HG02943 (cell line): ENCODE data around the gene AJM1.
A peak's percentile ranks its signal among the peaks of the same experiment; 100 is the strongest.
"Not testable (repeated sequence)": the region's sequence is repeated elsewhere in the genome, so short reads cannot be mapped to it uniquely, and the experiment has no call there.

Experiments used
- ATAC-seq: cut with Tn5 transposase; IDR thresholded peaks from one replicate; pipeline ENCODE4 v1.9.1; 2021; ENCODE audit warnings: mild to moderate bottlenecking, low read depth, moderate library complexity; ENCODE audit not compliant: unreplicated experiment

Gene AJM1

DNA sequence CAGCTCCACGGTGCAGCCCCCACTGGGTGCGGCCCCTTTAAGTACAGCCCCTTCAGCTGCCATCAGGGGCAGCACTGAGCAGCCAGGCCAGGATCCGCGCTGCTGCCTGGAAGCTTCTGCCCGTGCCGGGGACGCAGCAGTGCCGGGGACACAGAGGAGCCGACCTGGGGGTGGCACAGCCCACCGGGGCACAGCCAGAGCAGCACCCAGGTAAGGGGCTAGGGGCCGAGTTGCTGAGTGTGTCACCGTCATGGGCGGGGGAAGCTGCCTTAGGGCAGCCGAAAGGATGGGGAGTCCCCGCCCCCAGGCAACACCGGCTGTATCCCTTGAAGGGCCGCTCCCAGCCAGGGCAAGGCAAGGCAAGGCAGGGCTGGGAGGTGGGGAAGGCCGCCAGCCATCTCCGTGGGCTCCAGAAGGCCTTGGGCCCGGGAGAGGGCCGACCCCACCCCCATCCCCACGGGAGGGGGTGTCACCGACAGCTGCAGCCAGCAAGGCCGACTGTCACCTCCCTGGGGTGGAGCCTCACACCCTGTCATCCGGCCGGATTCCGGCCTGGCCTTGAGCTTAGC is at the start of gene AJM1:
Gene AJM1 (plus strand): TSS at position 99 of the 569 bp plus-strand sequence. CDS start 1,937 bp downstream, outside the sequence.
- peak; percentile 45 for ATAC-seq

DNA sequence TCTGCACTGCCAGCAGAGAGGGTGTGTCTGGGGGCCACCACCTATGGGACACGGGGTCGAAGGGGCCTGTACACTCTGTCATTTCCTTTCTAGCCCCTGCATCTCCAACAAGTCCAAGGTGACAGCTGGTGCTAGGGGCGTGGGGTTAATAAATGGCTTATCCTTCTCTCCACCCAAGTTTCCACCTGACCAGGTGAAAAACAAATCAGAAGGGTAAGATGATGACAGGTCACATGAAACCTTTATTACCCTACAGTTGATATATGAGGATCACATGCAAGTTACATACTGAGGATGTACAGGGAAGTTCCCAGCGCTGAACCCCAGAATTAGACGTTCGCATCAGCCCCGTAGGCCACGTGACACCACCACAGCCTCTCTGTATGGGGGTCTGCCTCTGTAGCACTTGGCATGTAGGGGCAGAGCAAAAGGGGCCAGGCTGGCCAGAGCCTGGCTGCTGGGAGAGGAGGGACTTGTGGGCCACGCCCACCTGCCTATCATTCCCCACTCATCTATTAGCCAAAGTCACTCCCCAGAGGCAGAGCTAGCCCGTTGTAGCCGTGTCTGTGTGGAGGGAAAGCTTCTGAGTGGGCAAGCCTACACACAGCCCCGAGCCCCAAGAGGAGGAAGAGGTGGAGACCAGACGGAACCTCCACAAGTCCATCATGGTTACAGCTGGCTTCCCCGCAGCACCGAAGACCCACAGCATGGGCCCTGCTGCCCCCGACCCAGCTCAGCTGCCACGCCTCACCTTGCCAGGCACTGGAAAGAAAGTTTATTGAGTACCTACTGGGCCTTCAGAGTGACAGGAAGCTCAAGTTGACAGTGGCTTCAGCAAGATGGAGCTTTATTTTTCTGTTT is 49.0 kb upstream of the AJM1 start:
- no peak for ATAC-seq

DNA sequence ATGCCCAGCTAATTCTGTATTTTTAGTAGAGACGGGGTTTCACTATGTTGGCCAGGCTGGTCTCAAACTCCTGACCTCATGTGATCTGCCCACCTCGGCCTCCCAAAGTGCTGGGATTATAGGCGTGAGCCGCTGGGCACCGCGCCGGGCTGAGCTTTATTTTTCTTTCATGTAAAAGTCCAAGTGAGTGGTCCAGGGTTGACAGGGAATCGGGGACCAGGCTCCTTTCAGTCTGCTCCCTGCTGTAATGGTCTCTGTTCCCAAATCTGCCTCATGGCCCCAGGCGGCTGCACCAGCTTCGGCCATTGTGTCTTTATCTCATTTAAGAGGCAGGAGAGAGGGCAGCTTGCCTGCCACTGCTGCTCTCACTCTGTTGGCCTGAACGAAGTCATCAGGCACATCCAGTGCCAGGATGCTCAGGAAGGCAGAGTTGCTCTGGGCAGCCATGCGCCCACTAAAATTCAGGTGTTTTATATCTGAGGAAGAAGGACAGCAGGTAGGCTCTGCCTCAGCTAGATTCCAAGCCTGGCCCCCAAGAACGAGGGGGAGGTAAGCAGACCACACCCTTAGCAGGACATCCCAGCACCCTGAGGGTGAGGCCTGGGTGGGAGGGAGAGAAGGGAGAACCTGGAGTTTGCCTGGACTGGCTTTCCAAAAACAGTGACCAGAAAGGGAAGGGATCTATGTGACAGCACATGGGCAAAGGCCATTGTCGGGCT is 47.8 kb upstream of the AJM1 start:
- ATAC-seq = no peak

DNA sequence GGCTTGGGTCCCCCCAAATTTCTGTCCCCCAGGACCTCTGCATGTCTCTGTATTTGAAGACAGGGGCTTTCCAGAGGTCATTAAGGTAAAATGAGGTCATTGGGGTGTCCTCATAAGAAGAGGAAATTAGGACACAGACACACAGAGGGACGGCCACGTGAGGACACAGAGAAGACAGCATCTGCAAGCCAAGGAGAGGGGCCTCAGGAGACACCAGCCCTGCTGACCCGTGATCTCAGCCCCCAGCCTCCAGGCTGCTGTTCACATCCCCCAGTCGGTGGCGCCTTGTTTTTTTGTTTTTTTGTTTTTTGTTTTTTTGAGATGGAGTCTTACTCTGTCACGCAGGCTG is 47.3 kb upstream of the AJM1 start:
- no peak for ATAC-seq

DNA sequence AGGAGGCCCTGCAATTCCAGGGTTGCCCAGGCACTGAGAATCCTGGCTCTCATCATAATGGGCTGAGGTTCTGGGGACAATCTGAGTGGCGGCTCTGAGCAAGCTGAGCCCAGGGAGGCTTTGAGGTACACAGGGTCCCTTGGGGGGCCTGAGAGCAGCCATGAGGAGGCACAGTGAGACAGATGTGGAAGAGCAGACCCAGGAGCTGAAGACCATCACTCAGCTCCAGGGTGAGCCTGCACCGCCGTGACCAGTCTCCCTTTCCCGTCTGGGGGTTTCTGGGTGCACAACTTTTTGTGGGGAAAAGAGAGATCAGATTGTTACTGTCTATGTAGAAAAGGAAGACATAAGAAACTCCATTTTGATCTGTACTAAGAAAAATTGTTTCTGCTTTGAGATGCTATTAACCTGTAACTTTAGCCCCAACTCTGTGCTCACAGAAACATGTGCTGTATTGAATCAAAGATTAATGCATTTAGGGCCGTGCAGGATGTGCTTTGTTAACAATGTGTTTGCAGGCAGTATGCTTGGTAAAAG is 46.0 kb upstream of the AJM1 start, which contains the start of gene CCDC183:
Gene CCDC183 (plus strand): TSS at position 101 of the 537 bp plus-strand sequence. CDS start 60 bp downstream, at position 161.
- ATAC-seq = no peak

DNA sequence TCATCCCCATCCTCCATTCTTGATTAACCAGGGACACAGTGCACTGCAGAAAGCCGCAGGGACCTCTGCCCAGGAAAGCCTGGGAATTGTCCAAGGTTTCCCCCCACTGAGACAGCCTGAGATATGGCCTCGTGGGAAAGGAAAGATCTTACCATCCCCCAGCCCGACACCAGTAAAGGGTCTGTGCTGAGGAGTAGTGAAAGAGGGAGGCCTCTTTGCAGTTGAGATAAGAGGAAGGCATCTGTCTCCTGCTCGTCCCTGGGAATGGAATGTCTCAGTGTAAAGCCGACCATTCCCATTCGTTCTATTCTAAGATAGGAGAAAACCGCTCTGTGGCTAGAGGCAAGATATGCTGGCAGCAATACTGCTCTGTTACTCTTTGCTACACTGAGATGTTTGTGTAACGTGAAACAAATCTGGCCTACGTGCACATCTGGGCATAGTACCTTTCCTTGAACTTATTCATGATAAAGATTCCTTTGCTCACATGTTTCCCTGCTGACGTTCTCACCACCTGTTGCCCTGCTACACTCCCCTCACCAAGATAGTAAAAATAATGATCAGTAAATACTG is 45.4 kb upstream of the AJM1 start:
- not testable (repeated sequence) for ATAC-seq

DNA sequence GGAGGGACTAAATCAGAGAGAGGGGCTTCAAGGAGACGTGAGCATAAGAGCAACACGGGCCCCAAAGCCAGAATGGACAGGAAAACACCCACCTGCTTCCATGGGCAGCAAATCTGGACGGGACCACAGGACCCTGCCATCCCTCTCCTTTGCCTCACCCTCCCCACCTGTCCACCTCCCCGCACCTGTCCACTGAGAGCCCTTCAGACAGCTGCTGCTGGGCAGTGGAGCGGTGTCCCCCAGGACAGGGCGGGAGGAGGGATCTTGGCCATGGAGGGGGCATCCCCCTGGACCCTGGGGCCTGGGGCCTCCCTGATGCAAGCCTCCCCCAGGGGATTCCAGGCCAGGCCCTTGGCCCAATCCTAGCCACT is 43.6 kb upstream of the AJM1 start:
- ATAC-seq = no peak

DNA sequence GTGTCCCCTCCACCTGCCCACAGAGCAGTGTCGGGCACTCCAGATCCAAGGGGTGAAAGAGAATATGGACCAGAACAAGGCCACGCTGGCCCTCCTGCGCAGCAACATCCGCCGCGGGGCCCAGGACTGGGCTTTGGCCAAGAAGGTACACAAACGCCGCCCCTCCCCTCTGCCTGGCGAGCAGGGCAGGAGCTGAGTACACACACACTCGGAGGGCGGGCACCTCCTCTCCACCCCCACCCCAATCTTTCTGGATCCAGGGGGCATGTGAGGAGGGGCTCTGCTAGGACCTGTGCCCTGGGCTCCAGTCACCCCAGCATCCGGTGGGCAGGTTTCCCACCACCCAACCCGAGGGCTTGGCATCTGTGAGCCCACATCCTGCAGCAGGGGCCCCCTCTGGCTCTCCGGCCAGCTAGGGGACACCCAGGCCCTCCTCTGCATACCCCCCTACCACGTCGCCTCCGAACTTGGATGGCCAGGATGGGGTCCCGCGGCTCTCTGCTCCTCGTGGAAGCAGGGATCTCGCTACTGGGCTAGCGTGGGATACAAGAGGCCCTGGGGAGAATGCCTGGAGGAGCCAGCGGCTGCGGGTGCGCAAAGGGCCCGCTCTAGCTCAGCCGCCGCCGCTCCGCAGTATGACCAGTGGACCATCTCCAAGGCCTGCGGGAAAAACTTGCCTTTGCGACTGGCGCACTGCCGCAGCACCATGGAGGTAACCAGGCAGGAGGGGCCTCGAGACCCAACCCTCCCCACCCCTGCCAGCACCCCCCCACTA is 43.0 kb upstream of the AJM1 start:
- ATAC-seq = no peak

DNA sequence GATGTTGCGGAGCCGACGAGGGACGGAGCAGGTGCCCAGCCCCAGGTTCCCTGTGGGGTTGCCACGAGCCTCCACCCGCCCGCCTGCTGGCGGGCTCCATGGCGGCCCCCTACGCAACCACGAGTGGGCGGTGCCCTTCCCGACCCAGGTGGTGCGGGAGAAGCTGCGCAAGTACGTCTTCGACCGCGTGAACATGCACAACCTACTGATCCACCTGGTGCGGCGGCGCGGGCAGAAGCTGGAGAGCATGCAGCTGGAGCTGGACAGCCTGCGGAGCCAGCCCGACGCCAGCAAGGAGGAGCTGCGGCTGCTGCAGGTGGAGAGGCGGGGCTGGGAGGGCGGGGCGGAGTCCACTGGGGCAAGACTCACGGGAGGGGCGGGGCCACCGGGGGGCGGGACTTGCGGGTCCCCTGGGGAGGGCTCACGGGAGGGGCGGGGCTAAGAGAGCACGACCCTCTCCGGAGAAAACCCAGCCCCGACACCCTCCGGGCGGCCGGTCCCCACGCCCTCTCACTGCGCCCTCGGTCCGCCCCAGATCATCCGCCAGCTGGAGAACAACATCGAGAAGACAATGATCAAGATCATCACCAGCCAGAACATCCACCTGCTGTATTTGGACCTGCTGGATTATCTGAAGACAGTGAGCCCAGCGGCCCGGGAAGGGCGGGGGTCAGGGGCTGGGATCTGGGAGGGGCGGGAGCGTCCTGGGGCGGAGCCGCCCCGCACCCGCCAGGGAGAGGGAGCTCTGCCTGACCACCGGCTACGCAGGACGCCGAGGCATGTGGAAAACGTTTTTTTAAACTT is 42.2 kb upstream of the AJM1 start:
- no peak for ATAC-seq

DNA sequence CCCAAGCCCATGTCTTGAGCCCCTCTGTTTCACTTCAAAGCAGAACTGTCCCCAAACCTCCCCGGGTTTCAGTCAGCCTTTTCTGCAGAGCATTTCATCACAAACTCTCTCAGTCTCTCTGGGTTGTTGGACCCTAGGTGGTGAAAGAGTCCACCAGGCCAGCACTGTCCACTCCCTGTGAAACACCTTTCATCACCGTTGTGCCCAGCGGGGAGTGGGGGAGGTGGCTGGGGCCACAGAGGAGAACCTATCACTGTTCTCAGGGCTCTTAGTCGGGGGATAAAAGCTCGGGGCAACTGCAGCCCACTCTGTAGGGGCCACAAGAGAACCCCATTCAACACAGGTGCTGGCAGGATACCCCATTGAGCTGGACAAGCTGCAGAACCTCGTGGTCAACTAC is 40.0 kb upstream of the AJM1 start:
- no peak for ATAC-seq

DNA sequence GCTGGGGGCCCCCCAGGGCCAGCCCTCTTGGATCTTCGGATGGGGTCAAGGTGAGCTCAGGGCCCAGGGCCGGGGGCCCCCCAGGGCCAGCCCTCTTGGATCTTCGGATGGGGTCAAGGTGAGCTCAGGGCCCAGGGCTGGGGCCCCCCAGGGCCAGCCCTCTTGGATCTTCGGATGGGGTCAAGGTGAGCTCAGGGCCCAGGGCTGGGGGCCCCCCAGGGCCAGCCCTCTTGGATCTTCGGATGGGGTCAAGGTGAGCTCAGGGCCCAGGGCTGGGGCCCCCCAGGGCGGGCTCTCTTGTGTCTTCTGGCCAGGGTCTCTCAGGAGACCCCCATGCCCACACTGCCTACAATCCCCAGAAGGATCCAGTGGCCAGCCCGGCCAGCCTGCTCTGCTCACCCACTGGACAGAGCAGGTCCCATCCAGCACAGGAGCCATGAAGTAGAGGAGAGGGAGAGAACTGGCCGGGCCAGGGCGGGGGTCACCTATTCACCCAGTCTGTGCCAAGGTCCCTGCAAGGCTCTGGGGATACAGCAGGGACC is 39.2 kb upstream of the AJM1 start:
- not testable (repeated sequence) for ATAC-seq

DNA sequence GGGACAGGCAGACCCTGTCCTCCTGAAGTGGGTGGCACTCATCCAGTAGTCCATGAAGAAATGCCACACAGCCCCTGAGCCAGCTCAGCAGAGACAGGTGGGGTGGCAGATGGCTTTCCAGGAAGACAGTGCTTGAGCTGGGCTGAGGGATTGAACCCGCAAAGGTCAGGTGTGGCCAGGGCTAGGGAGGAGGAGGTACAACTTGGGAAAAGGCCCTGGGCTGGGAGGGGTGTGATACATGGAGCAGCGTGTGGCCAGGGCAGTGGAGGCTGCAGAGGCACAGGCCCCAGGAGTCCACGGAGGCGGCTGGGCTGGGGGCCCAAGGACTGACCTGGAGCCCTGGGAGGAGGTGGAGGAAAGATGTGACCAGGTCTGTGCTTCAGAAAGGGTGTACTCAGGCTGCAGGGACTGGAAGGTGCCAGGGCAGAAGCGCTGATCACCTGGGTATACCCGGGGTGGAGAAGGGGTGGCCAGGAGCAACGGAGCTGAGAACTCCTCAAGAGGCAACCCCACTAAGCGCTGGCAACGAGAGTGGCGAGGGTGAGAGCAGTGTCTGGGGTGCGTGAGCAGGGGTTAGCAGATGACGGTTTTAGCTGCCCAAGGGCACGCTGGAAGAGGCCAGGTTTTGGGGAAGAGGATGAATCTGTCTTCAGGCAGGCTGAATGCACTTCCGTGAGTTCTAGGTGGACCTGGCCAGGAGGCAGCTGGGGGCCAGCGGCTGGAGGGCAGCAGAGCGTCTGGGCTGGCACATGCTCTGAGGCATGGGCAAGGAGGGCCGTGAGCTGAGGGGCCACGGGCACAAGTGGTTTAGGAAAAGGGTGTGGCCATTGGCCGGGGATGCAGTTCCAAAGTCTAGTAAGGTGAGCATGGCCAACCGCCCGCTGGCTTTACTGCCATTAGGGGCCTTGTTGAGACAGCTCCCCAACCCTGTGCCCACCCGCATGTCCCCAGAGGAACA is 38.4 kb upstream of the AJM1 start:
- ATAC-seq = no peak

DNA sequence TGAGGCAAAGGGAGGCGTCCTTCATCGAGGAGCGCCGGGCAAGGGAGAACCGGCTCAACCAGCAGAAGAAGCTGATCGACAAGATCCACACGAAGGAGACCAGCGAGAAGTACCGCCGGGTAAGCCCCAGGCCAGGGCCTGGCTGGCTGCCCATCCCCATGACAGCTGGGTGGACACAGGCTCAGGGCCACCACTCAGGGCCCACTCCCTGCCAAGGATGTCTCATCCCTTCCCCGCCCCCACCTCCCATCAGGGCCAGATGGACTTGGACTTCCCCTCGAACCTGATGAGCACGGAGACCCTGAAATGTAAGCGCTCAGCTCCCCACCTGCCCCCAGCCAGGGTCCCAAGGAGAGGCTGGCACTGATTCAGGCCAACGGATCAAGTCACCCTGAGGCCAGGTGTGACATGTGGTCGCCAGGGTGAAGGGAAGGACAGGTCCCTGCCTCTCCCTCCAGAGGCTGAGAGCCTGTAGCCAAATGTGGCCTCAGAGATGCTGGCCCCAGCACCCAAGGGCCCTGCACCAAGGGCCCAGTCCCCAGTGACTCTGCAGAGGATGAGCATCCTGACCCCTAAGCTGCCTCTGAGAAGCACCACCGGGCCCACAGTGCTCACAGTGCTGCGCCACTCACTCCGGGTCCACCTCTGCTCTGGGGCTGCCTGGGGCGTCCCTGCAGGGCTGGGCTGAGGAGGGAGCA is 37.6 kb upstream of the AJM1 start:
- ATAC-seq = no peak

DNA sequence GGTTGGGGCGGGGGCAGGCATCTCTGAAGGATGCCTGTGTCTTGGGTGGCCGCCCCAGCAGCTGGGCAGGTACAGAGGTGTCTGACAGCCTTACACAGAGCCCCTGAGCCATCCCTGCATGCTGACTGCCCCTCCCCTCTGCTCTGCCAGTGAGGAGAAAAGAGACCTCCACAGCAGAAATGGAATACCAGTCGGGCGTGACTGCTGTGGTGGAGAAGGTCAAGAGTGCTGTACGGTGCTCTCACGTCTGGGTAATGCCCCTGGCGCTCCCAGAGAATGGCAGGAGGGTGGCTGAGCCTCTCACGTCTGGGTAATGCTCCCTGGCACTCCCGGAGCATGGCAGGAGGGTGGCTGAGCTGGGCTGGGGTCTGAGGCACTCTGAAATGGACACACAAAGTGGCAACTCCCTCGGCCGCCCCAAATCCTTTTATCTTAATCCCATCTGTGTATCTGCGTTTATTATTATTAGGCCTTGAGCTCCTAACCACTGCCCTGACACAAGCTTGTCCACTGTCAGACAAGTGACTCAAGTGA is 37.0 kb upstream of the AJM1 start:
- no peak for ATAC-seq

DNA sequence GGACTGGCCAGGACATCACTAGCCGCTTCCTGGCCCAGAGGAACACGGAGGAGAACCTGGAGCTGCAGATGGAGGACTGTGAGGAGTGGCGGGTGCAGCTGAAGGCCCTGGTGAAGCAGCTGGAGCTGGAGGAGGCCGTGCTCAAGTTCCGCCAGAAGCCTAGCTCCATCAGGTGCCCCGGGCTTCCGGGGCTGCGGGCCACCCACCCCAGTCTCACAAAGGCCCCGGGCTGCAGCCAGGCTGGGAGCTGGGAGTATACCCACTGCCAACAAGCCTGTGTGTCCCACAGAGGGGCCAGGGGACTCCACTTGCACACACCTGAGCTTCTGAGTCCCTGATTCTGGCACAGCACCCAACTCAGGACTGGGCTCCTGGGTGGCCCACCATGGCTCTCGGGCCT is 36.2 kb upstream of the AJM1 start:
- ATAC-seq = no peak

DNA sequence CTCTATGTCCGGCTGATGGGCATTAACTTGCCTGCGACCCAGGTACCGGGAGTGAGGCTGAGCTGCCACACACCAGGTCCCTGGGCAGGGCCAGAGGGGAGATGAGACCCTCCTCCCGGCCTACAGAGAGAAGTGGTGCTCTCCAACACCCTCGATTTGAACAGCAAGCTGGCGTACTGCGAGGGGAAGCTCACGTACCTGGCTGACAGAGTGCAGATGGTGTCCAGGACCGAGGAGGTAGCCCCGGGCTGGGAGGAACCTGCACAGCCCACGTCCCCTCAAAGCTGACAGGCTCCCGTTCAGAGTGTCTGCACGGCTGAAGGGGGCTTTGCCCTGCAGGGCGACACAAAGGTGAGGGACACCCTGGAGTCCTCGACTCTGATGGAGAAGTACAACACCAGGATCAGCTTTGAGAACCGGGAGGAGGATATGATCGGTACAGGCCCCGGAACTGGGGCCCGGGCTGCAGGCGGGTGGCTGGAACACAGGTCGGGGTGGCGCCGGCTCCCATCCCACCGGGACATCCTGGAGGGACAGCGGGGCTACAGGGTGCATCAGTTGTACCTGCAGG is 35.6 kb upstream of the AJM1 start:
- ATAC-seq = no peak
